Mesodermal cell (in vitro differentiated cells): ENCODE results near the gene CDH22.

Experiments
- H3K27ac ChIP-seq: 2 replicates; pipeline ENCODE4 v1.7.0; 2013; ENCODE audit warnings: mild to moderate bottlenecking, low read depth, low read length, moderate library complexity; ENCODE audit not compliant: severe bottlenecking
- H3K36me3 ChIP-seq: 2 replicates; pipeline ENCODE4 v1.7.1; 2013; ENCODE audit warnings: mild to moderate bottlenecking, low read length, moderate library complexity; ENCODE audit not compliant: control insufficient read depth, insufficient read depth
- H3K4me1 ChIP-seq: one replicate; pipeline ENCODE4 v1.7.1; 2013; ENCODE audit warnings: mild to moderate bottlenecking, low read length; ENCODE audit not compliant: insufficient read depth, control insufficient read depth, poor library complexity, severe bottlenecking
- H3K4me3 ChIP-seq: 2 replicates; pipeline ENCODE4 v1.7.0; 2013; ENCODE audit warnings: low read length, control low read depth, mild to moderate bottlenecking; ENCODE audit not compliant: insufficient read depth, poor library complexity, severe bottlenecking; ENCODE audit errors: extremely low read depth
- H3K9me3 ChIP-seq: 2 replicates; pipeline ENCODE4 v1.7.1; 2013; ENCODE audit warnings: mild to moderate bottlenecking, low read length, moderate library complexity; ENCODE audit not compliant: control insufficient read depth
- WGBS, 2 experiments: methylation state at CpG; one replicate each; pipeline ENCODE4 v1.1.5; 2013; ENCODE audit warnings: missing lambda C conversion rate in 2 of 2; ENCODE audit not compliant: insufficient coverage in 2 of 2; 5-methylcytosine and 5-hydroxymethylcytosine counted together

CDH22 gene

DNA sequence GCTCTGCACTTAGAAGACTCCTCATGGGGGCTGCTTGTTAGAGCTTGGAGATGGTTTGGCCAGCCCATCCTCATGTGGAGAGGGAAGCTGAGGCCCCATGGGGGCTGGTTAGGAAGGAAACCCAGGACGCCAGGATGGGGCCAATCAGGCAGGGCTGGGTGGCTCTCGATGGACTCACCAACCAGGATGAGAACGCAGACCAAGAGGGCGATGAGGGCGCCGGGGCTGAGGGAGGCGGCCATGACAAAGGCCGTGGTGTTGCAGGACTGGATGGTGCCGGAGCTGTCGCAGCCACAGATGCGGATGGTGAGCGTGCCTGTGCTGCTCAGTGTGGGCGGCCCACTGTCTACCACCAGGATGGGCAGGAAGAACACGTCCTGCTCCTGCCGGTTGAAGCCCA is 130.5 kb downstream of the CDH22 start:
- Histone ChIP-seq H3K27ac (no peak overlapping the region), H3K4me1 (no peaks in the 10 kb centered on the region), H3K36me3 (no peaks in the 10 kb centered on the region), H3K4me3 (no peak overlapping the region), H3K9me3 (no peaks in the 10 kb centered on the region)
- WGBS, 2 experiments: 89 to 91% methylated on average over 15 of the region's 15 CpGs

DNA sequence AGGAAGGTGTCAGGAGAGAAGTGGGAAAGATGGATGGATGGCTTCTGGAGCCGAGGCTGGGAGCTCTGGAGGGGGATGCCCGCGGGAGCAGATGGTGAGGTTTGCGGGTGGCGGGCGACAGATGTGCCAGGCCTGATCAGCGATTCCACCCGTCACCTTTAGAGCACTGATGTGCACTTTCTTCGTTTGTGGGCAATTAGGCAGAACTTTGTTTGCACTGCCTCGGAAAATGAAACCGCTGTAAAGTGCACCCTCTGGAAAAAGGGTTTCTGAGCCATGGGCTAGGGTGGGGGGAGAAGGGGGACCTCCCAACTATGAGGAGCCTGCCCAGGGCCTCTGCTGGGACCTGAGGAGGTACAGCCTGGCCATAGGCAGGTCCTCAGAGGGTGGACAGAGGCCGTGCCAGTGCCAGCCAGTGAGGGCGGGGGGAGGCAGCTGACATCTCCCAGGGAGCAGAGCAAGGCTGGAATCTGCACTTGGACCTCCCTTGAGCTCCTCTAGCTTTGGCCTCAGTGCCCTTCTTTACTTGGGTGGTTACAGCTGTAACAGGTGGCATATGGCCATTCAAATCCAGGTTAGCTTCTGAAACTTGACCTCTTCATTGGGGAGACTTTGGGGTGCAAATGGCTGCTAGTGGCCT is 131.4 kb downstream of the CDH22 start:
- no peak overlapping the region for H3K27ac ChIP-seq
- no peak overlapping the region for H3K4me3 ChIP-seq
- 79 to 89% methylated on average over 10 to 13 of the region's 13 CpGs for WGBS, 2 experiments
- H3K9me3 ChIP-seq: no peaks in the 10 kb centered on the region
- H3K36me3 ChIP-seq: no peaks in the 10 kb centered on the region
- no peaks in the 10 kb centered on the region for H3K4me1 ChIP-seq

DNA sequence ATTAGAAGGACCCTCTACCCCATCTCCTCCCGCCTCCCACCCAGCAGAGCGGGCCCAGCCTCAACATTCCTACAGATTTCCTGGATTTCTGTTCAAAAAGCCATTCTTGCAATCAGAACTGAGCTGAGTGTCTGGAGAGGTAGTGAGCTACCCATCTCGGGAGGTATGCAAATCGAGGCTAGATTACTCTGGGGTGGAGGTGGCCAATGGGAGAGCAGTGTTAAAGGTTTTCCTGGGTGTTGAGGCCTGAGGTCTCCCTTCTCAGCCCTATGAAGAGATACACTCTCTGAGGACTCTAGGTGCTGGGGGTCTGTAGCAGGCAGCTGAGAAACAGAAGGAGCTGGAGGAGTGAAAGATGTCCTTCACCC is 133.2 kb downstream of the CDH22 start:
- Histone ChIP-seq H3K4me1 (no peaks in the 10 kb centered on the region), H3K36me3 (no peaks in the 10 kb centered on the region), H3K9me3 (no peaks in the 10 kb centered on the region), H3K27ac (no peak overlapping the region), H3K4me3 (no peak overlapping the region)
- 81 to 92% methylated on average over 2 to 4 of the region's 4 CpGs for WGBS, 2 experiments

DNA sequence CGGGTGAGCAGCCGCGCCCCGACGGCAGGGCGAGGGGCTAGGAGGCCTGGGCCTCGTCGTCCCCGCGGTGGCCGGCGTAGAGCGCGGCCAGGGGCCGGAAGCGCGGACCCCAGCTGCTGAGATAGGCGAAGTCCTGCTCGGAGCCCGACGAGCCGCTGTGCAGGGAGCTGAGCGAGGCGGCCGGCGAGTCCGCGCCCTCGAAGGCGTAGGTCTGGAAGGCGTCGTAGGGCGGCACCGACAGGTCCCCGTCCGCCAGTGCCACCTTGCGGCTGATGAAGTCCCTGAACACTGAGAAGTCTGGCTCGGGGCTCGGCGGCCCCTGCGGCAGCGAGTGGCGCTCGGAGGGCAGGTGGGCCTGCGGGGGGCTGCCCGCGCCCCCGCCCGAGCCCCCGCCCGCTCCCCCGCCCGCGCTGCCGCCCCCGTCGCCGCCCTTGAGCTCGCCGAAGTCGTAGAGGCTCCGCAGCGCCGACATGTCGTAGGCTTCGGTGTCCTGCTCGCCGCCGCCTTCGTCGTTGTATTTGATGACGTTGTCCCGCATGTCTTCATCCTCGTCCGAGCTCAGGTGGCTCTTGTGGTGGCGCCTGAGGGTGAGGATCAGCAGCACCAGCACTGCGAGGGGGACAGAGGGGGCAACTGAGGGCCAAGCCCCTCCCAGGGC is 133.7 kb downstream of the CDH22 start:
- Histone ChIP-seq H3K27ac (no peak overlapping the region), H3K36me3 (no peaks in the 10 kb centered on the region), H3K4me1 (no peaks in the 10 kb centered on the region), H3K9me3 (no peaks in the 10 kb centered on the region), H3K4me3 (no peak overlapping the region)
- WGBS, 2 experiments: 6 to 8% methylated on average over 58 to 60 of the region's 77 CpGs

DNA sequence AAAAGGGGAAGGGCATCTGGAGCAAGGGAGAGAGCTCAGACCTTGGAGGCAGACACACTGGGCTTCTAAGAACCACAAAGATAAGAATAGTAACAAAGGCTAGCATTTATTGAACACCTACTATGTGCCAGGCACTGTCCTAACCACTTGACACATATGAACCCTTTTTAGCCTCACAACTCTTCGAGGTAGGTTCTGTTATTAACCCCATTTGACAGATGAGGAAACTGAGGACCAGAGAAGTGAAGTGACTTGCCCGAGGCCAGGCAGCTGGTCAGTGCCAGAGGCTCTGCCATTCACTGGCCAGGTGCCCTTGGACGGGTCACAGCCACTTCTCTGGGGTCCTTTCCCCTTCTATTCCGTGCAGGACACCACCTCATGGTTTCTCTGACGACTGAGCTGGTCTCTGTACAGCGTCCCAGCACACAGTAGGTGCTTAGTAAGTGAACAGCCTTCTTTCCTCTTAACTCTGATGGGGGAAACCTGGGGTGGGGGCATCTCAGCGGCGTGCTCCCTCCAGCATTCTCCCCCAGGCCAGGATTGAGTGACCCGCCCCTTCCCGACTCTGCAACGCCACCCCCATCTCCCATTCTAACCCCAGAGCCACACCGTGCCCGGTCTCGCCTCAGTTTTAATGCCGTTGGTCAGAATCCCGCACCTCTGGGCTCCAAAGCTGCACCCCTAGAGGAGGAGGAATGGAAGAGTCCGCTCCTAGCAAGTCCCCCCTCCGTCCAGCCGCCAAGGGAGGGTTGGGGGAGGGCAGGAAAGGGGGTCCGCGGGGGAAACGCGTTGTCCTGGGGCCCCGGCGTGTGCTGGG is 134.4 kb downstream of the CDH22 start:
- H3K4me1 ChIP-seq: no peaks in the 10 kb centered on the region
- no peak overlapping the region for H3K4me3 ChIP-seq
- H3K9me3 ChIP-seq: no peaks in the 10 kb centered on the region
- WGBS, 2 experiments: 38 to 39% methylated on average over 14 to 17 of the region's 25 CpGs
- H3K27ac ChIP-seq: no peak overlapping the region
- no peaks in the 10 kb centered on the region for H3K36me3 ChIP-seq

DNA sequence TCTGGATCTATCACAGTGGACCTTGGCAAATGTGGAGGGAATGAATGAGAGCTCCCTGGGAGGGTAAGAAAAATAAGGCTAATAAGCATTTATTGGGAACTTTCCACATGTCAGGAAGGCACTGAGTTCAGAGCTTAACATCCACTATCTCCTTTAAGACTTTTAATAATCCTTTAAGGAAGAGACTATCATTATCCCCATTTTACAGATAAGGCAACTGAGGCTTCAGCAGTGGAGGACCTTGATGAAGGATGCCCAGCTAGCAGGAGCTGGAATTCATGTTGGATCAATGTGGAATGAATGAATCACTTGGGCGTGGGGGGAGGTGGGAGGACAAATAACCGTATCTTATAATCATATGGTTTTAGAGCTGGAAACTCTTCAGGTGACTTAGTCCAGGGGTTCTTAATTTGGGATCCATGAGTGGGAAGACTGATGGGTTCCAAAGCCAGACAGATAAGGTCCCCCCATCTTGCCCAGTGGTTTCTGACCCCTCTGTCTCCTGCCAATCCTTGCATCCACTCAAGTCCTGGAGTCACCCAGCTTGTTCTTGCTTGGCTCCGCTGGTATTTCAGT is 135.2 kb downstream of the CDH22 start:
- Histone ChIP-seq H3K27ac (no peak overlapping the region), H3K9me3 (no peaks in the 10 kb centered on the region), H3K4me1 (no peaks in the 10 kb centered on the region), H3K4me3 (no peak overlapping the region), H3K36me3 (no peaks in the 10 kb centered on the region)
- WGBS, 2 experiments: 61 to 100% methylated on average over 2 to 3 of the region's 3 CpGs

DNA sequence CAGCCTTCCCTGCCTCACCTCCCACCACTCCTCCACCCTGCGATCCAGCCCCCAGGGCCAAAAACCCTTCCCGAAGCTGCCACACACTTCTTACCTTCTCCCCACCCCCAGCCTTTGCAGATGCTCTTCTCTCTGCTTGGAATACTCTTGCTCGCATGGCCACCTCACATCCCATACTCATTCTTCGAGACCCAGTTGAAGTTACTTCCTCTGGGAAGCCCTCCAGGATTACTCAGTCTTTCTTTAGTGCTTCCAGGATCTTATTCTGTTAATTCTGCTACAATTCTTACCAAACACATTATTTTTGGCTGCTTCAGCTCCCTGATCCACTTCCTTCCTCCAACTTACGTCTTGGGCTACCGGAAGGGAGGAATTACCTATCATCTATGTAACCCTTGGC is 135.8 kb downstream of the CDH22 start:
- no peaks in the 10 kb centered on the region for H3K4me1 ChIP-seq
- no peaks in the 10 kb centered on the region for H3K36me3 ChIP-seq
- H3K4me3 ChIP-seq: no peak overlapping the region
- no peak overlapping the region for H3K27ac ChIP-seq
- H3K9me3 ChIP-seq: no peaks in the 10 kb centered on the region
- 59 to 70% methylated on average over 6 of the region's 6 CpGs for WGBS, 2 experiments

DNA sequence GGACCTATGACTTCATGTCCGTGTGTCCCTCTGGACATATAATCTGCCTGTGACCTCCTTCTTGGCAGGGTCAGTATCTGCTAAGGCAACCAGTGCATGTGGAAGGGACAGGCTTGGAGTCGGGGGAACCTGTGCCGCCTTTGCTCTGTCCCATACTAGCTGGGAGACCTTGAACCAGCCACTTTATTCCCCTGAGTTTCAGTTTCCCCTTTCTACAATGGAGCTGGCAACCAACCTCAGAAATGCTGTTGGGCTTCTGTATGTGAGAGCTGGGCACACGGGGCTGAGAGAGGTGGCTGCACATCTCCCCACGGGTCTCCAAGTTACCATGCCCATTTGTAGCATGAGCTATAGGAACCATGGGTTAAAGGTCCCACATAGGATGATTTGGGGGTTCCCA is 136.4 kb downstream of the CDH22 start:
- H3K4me3 ChIP-seq: no peak overlapping the region
- H3K27ac ChIP-seq: no peak overlapping the region
- WGBS, 2 experiments: 76 to 85% methylated on average over 5 of the region's 5 CpGs
- H3K4me1 ChIP-seq: no peaks in the 10 kb centered on the region
- H3K36me3 ChIP-seq: no peaks in the 10 kb centered on the region
- no peaks in the 10 kb centered on the region for H3K9me3 ChIP-seq

DNA sequence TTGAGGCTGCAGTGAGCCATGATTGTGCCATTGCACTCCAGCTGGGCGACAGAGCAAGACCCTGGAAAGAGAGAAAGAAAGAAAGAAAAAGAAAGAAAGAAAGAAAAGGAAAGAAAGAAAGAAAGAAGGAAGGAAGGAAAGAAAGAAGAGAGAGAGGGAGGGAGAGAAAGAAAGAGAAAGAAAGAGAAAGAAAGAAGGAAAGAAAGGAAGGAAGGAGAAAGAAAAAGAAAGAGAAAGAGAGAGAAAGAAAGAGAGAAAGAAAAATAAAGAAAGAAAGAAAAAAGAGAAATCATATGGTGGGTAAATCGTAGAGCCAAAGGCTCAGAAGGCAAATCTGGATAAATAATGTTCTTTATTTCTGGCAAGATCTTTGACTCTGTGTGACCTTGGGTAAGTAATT is 136.8 kb downstream of the CDH22 start:
- 81 to 94% methylated on average over 2 of the region's 2 CpGs for WGBS, 2 experiments
- Histone ChIP-seq H3K4me3 (no peak overlapping the region), H3K4me1 (no peaks in the 10 kb centered on the region), H3K9me3 (no peaks in the 10 kb centered on the region), H3K36me3 (no peaks in the 10 kb centered on the region), H3K27ac (no peak overlapping the region)

DNA sequence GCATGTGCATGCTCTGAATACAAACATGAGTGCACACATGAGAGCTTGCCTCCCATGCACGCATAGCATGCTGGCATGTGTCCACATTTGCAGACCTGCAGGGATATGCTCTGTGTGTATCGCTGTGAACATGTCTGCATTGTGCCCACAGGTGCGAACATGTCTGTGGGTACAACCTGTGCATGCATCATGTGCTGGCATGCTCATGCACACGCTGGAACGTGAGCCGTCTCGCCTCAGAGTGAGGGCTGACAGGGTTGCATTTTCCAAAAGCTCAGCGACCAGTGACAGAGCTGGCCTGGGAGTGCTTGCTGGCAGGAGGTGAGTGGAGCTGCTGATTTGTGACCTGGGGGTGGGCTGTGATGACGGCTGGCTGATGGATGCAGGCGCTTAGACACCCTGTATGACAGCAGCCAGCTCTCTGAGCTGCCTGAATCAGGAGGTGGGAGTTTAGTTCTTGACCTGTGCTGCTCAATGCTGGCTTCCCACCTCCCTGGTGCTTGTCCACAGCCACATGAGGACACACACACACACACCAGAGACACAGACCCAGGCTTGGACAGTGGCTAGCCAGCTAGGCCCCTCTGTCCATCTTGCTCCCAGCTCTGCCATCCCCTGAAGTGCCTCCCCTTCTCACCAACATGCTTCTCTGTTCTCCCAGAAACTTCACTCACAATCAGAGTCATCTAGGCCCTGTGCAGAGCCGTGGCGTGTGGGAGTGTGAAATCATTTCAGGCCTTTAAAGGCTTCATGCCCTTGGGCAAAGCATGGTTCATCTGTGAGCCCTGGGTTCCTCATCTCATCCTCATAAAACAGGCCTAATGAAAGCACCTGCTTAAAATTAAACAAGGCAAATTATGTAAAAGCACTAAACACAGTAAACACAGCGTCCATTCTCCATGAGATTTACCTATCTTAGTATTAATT is 138.8 kb downstream of the CDH22 start:
- 78 to 82% methylated on average over 7 to 11 of the region's 13 CpGs for WGBS, 2 experiments
- Histone ChIP-seq H3K4me1 (no peaks in the 10 kb centered on the region), H3K4me3 (no peak overlapping the region), H3K27ac (no peak overlapping the region), H3K9me3 (no peaks in the 10 kb centered on the region), H3K36me3 (no peaks in the 10 kb centered on the region)
